Spinal cord (tissue), 10 donors: ENCODE data around the gene RBM43. TPM values are rescaled to one million over a fixed set of nuclear protein-coding genes. Genes with fewer than 3 reads are reported as not detected.
"Not testable (repeated sequence)": the region's sequence is repeated elsewhere in the genome, so short reads cannot be mapped to it uniquely, and the experiment has no call there.

Experiments
- DNase-seq, 6 donors: peaks; one replicate each; pipeline versions ENCODE4 v3.0.0 to v3.0.0-alpha.2; 2013 to 2015; ENCODE audit warnings: low spot score in 6 of 6, low read depth in 4 of 6
- H3K27ac ChIP-seq: one replicate; pipeline ENCODE4 v1.5.1; 2013; ENCODE audit warnings: low read depth, low read length, control low read depth
- H3K27me3 ChIP-seq: one replicate; pipeline ENCODE4 v1.6.1; 2013; ENCODE audit warnings: low read length; ENCODE audit not compliant: control insufficient read depth, insufficient read depth
- H3K36me3 ChIP-seq: one replicate; pipeline ENCODE4 v1.6.1; 2013; ENCODE audit warnings: low read length; ENCODE audit not compliant: control insufficient read depth, insufficient read depth
- H3K4me1 ChIP-seq: one replicate; pipeline ENCODE4 v1.6.1; 2013; ENCODE audit warnings: low read length; ENCODE audit not compliant: control insufficient read depth, insufficient read depth
- H3K4me3 ChIP-seq: one replicate; pipeline ENCODE4 v1.5.1; 2013; ENCODE audit warnings: low read depth, low read length, control low read depth
- H3K9me3 ChIP-seq: one replicate; pipeline ENCODE4 v1.6.1; 2013; ENCODE audit warnings: low read length; ENCODE audit not compliant: control insufficient read depth, insufficient read depth
- WGBS: methylation state at CpG from one replicate; pipeline ENCODE4 v1.1.5; 2013; ENCODE audit warnings: missing lambda C conversion rate; ENCODE audit not compliant: insufficient coverage; 5-methylcytosine and 5-hydroxymethylcytosine counted together
- polyA plus RNA-seq, 2 donors: library from polyadenylated mRNA; unstranded; fragments of 120-200 nt; gene quantifications; one replicate each; pipeline ENCODE4 v1.2.1, GENCODE V29; 2013; ENCODE audit not compliant: insufficient read length in 2 of 2
- total RNA-seq, 2 donors: library from RNA; depleted of rRNA in 1 of 2; stranded (reverse); fragments of 120-200 nt in 1 of 2; fragments of >200 nt in 1 of 2; gene quantifications; one replicate each; pipeline versions ENCODE4 v1.2.3 to v1.2.4, GENCODE V29; 2013 to 2014
- donor health status: healthy.

RBM43 gene
- total and polyA plus RNA-seq, 4 donors, result 6.0 to 11.5 (median 8.7) TPM

- H3K4me3 ChIP-seq, H3K9me3 ChIP-seq, H3K4me1 ChIP-seq, H3K27ac ChIP-seq, H3K27me3 ChIP-seq, H3K36me3 ChIP-seq: not testable (repeated sequence)
- no CpG with 5 or more reads among the region's 3 CpGs for WGBS
- peak in 2 of 6 donors; percentile 47 to 72 for DNase-seq
Measured at GRCh38 chr2:151233760-151234159, 27.9 kb downstream of the RBM43 start.

- not testable (repeated sequence) for H3K4me3 ChIP-seq, H3K9me3 ChIP-seq, H3K27ac ChIP-seq, H3K27me3 ChIP-seq, H3K4me1 ChIP-seq, DNase-seq, H3K36me3 ChIP-seq
- WGBS, result no CpG with 5 or more reads among the region's 2 CpGs
Measured at GRCh38 chr2:151233288-151233687, 28.4 kb downstream of the RBM43 start.

- Histone ChIP-seq H3K9me3 (peaks cover 4% of the 10 kb centered on the region), H3K27ac (no peak overlapping the region), H3K4me1 (no peaks in the 10 kb centered on the region), H3K27me3 (no peaks in the 10 kb centered on the region), H3K36me3 (no peaks in the 10 kb centered on the region), H3K4me3 (no peak overlapping the region)
- WGBS, result no CpG with 5 or more reads among the region's 2 CpGs
- no peak for DNase-seq
Measured at GRCh38 chr2:151230627-151231140, 31.0 kb downstream of the RBM43 start.

- DNase-seq, result no peak
- H3K9me3 ChIP-seq, result peaks cover 4% of the 10 kb centered on the region
- no peak overlapping the region for H3K27ac ChIP-seq
- H3K36me3 ChIP-seq, result no peaks in the 10 kb centered on the region
- H3K4me3 ChIP-seq, result no peak overlapping the region
- H3K27me3 ChIP-seq, result no peaks in the 10 kb centered on the region
- no peaks in the 10 kb centered on the region for H3K4me1 ChIP-seq
Measured at GRCh38 chr2:151228847-151229512, 32.7 kb downstream of the RBM43 start.

GRCh38 chr2:151217343-151217742 lies 44.3 kb downstream of the RBM43 start:
- Histone ChIP-seq H3K9me3 (no peaks in the 10 kb centered on the region), H3K36me3 (no peaks in the 10 kb centered on the region), H3K27me3 (no peaks in the 10 kb centered on the region), H3K4me1 (no peaks in the 10 kb centered on the region), H3K4me3 (no peak overlapping the region), H3K27ac (no peak overlapping the region)
- no peak for DNase-seq
- 94% methylated on average over 2 of the region's 3 CpGs for WGBS

- Histone ChIP-seq H3K4me1 (no peaks in the 10 kb centered on the region), H3K9me3 (no peaks in the 10 kb centered on the region), H3K27me3 (no peaks in the 10 kb centered on the region), H3K36me3 (no peaks in the 10 kb centered on the region), H3K4me3 (no peak overlapping the region), H3K27ac (no peak overlapping the region)
- WGBS, result no CpG with 5 or more reads among the region's 3 CpGs
- DNase-seq, result no peak
Measured at GRCh38 chr2:151207100-151207499, 54.6 kb downstream of the RBM43 start.

GRCh38 chr2:151206446-151206968 lies 55.2 kb downstream of the RBM43 start:
- H3K27me3 ChIP-seq, result no peaks in the 10 kb centered on the region
- no peaks in the 10 kb centered on the region for H3K4me1 ChIP-seq
- no peak for DNase-seq
- no CpG with 5 or more reads among the region's 4 CpGs for WGBS
- no peak overlapping the region for H3K27ac ChIP-seq
- no peaks in the 10 kb centered on the region for H3K9me3 ChIP-seq
- H3K4me3 ChIP-seq, result no peak overlapping the region
- H3K36me3 ChIP-seq, result no peaks in the 10 kb centered on the region

GRCh38 chr2:151205571-151205970 lies 56.1 kb downstream of the RBM43 start:
- no peaks in the 10 kb centered on the region for H3K9me3 ChIP-seq
- no peak overlapping the region for H3K27ac ChIP-seq
- H3K4me3 ChIP-seq, result no peak overlapping the region
- H3K27me3 ChIP-seq, result no peaks in the 10 kb centered on the region
- H3K4me1 ChIP-seq, result no peaks in the 10 kb centered on the region
- H3K36me3 ChIP-seq, result no peaks in the 10 kb centered on the region
- no peak for DNase-seq
- no CpG with 5 or more reads among the region's 3 CpGs for WGBS

- H3K4me3 ChIP-seq, result no peak overlapping the region
- no peak overlapping the region for H3K27ac ChIP-seq
Measured at GRCh38 chr2:151204756-151205155, 56.9 kb downstream of the RBM43 start.

GRCh38 chr2:151200844-151201243 lies 60.8 kb downstream of the RBM43 start:
- Histone ChIP-seq H3K4me1 (no peaks in the 10 kb centered on the region), H3K36me3 (no peaks in the 10 kb centered on the region), H3K4me3 (no peak overlapping the region), H3K27ac (no peak overlapping the region), H3K27me3 (no peaks in the 10 kb centered on the region), H3K9me3 (no peaks in the 10 kb centered on the region)
- peak in 2 of 6 donors; percentile 41 to 84 for DNase-seq
- WGBS, result no CpG with 5 or more reads among the region's 2 CpGs

More at GRCh38 chr2:151204756-151205155, 56.9 kb downstream of the RBM43 start:
- H3K9me3 ChIP-seq, result no peaks in the 10 kb centered on the region
- DNase-seq, result peak in 2 of 6 donors; percentile 32 to 73
- WGBS, result no CpG with 5 or more reads among the region's 3 CpGs
- no peaks in the 10 kb centered on the region for H3K36me3 ChIP-seq
- no peaks in the 10 kb centered on the region for H3K4me1 ChIP-seq
- no peaks in the 10 kb centered on the region for H3K27me3 ChIP-seq
